Ecto neural progenitor cell (in vitro differentiated cells): Measurements from ENCODE around the gene KCNIP3.
"Not testable (repeated sequence)": the region's sequence is repeated elsewhere in the genome, so short reads cannot be mapped to it uniquely, and the experiment has no call there.

Experiments used
- DNase-seq: peaks from one replicate; pipeline ENCODE4 v3.0.0-alpha.2; 2018; ENCODE audit warnings: low spot score

The KCNIP3 gene

GRCh38 chr2:95386031-95386430 is 88.9 kb downstream of the KCNIP3 start:
- peak; percentile 28 for DNase-seq

- peak; percentile 25 for DNase-seq
These were observed 90.2 kb downstream of the KCNIP3 start for GRCh38 chr2:95387358-95387757.

- peak; percentile 19 for DNase-seq
These were observed 91.0 kb downstream of the KCNIP3 start for GRCh38 chr2:95388091-95388692.

- no peak for DNase-seq
These were observed 91.7 kb downstream of the KCNIP3 start for GRCh38 chr2:95388856-95389244.

- peak; percentile 81 for DNase-seq
These were observed 92.3 kb downstream of the KCNIP3 start for GRCh38 chr2:95389245-95390119.

DNA sequence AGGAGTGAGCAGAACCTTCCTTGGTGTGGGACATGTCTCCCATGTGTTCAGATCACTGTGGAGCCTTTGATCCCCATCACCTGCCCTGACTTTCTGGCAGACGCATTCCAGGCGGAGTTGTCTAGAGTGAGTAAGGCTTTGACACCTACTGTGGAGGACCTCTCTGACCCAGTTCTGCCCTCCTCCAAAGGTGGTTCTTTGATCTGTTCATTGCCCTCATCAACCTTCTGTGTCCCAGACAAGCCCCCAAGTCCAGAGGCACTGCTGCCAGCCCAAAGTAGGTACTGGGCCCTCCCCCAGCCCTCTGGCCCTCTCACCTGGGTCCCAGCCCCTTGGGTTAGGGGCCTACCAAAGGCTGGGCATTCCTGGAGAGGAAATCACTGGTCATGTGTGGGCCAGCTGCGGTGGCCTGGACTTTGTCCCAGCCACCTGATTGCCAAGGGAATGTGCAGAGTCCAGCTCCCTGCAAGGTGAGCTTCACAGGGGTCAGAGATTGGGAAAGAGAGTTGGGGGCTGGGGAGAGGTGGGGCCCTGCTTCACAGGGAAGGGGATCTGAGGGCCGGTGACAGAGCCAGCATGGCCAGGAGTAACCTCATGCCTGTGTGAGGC is 93.2 kb downstream of the KCNIP3 start:
- no peak for DNase-seq

- no peak for DNase-seq
These were observed 93.8 kb downstream of the KCNIP3 start for GRCh38 chr2:95390881-95391321.

DNA sequence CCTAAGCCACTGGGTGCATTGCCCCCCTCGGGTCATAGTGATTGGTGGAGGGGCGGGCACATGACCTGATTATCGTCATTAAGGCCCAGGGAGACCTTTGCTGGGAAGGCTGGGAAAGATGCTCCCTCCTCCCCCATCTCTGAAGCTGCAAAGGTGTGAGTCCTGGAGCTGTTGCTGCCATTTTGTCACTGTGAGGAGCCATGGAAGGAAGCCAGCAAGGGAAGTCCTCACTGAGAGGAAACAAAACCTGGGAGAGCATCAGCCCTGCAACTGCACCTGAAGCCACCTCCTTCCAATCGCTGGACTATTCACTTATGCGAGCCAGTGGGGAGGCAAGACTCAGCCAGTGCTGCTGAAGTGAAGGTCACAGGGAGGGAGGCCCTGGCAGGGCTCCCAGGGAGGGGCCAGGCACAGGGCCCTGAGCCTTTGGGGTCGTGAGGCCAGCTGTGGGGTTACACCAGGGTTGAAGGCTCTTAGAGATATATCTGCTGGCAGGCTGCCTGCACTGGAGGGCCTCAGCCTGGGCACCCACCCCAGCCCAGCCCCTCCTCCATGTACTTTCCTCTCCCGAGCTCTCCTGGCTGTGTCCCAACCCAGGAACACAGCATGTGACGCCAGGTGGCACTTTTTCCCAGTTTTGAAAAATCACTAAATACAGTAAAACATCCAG is 94.6 kb downstream of the KCNIP3 start:
- DNase-seq, result no peak

GRCh38 chr2:95392320-95392719 is 95.2 kb downstream of the KCNIP3 start:
- DNase-seq, result no peak

GRCh38 chr2:95392730-95393455 is 95.7 kb downstream of the KCNIP3 start:
- peak; percentile 41 for DNase-seq

GRCh38 chr2:95393901-95394300 is 96.8 kb downstream of the KCNIP3 start:
- DNase-seq, result no peak

DNA sequence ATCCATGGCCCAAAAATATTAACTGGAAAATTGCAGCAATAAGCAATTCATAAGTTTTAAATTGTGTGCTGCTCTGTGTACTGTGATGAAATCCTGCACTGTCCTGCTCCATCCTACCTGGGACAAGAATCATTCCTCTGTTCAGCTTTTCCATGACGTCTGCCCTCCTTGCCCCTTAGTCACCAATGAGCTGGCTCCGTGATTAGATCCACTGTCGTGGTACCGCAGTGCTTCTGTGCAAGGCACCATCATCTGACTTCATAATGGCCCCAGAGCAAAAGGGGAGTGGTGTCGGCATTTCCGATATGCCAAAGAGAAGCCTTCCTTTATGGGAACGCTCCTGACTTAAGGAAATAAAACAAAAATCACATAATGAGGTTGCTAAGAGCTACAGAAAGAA is 101.9 kb downstream of the KCNIP3 start:
- DNase-seq, result no peak

GRCh38 chr2:95401480-95401879 is 104.3 kb downstream of the KCNIP3 start:
- no peak for DNase-seq

DNA sequence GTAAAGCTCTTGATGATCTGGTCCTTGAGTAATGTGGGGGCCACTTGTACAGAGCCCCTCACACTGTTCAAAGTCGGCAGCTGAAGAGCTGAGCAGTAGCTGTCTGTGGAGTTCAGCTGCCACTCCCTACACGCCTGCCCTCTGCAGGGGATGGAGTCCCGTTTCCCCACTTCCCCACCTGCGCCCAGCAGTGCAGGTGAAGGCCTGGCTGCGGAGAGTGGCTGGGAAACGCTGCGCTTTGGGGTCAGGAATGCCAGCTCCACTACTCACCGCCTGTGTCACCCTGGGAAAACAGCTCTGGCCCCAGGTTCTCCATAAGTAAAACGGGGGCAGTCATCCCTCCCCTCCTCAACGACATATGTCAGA is 104.8 kb downstream of the KCNIP3 start:
- DNase-seq, result not testable (repeated sequence)

- peak; percentile 97 for DNase-seq
These were observed 105.4 kb downstream of the KCNIP3 start, which contains the start of gene FAHD2A for GRCh38 chr2:95402370-95403203. FAHD2A (plus strand) TSS chr2:95402708; CDS start chr2:95405559, 2,851 bp downstream.

GRCh38 chr2:95403204-95403721 is 106.1 kb downstream of the KCNIP3 start:
- DNase-seq, result peak; percentile 49

GRCh38 chr2:95403824-95404223 is 106.7 kb downstream of the KCNIP3 start:
- DNase-seq, result not testable (repeated sequence)

DNA sequence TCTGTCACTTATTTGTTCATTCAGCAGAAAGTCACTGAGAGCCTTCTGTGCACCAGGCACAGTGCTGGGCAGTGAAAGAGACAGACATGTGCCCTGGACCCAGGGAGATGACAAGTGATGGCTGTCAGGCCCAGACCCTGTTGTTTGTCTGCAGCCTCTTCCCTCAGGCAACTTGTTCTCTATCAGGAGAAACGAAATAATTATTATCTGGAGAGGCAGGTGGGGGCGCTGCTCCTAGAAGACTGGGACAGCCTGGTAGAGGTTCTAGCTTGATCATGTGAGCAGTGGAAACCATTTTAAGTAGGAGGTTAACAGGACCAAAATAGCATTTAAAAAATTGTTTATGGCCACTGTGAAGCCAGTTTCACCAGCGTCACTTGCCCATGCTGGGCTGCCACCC is 107.5 kb downstream of the KCNIP3 start:
- DNase-seq, result not testable (repeated sequence)

DNA sequence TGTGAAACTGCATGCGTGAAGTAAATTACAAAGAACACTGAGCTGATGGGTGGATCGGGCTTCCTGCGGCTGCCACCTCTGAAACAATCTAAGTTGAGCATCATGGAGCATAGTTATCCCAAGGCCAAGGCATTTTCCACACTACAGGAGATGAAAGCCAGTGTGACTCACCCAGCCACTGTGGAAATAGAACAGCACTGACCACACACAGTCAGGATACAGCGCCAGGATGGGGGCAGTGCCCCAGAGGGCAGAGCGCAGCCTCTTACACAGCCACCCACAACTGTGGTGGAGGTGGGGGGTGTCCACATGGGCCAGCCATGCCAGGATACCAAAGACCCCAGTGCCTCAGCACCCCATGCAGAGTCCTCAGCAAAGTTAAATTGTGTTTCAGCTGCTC is 114.1 kb downstream of the KCNIP3 start:
- not testable (repeated sequence) for DNase-seq

DNA sequence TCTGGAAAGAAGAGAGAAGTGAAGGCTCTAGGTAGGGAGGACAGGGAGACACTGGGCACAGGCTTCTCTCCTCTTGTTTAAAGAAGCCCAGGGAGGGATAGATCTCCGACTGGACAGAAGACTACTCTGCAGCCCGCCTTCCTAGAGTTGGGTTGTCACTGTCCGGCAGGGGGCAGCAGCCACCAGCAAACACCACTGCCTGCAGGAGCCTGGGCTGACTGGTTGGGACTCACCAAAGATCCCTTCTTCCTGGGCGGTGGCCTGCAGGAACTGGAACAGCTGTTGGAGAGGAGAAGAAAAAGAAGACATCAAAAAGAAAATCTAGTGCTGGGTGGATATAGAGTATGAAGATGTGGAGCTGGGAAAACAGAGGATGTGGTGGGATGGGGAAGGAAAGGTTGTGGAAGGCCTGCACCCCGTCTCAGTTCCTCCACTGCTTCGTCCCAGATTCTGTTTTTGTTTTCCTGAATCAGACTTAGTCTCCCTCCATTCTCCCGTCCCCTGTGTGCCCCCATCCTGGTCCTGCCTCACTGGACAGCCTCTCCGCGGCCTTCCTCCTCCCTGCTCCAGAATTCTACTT is 117.0 kb downstream of the KCNIP3 start:
- DNase-seq, result peak; percentile 84
